Choroid plexus epithelial cell (primary cell): Measurements from ENCODE around the gene PADI2.

ENCODE experiments used
- DNase-seq: peaks from one replicate; pipeline ENCODE4 v3.0.0-alpha.2; 2010; ENCODE audit warnings: low read depth
- H3K4me3 ChIP-seq: 2 replicates; pipeline ENCODE4 v1.5.1; 2011; ENCODE audit warnings: low read depth, mild to moderate bottlenecking, control low read depth, low read length, moderate library complexity
- TF ChIP-seq, protein P1 (sequence below): conservative IDR thresholded peaks from 2 replicates; pipeline ENCODE4 v1.5.1; 2011; ENCODE audit warnings: low read depth, mild to moderate bottlenecking, control low read depth, inconsistent platforms, low read length, moderate library complexity

The PADI2 gene

DNA sequence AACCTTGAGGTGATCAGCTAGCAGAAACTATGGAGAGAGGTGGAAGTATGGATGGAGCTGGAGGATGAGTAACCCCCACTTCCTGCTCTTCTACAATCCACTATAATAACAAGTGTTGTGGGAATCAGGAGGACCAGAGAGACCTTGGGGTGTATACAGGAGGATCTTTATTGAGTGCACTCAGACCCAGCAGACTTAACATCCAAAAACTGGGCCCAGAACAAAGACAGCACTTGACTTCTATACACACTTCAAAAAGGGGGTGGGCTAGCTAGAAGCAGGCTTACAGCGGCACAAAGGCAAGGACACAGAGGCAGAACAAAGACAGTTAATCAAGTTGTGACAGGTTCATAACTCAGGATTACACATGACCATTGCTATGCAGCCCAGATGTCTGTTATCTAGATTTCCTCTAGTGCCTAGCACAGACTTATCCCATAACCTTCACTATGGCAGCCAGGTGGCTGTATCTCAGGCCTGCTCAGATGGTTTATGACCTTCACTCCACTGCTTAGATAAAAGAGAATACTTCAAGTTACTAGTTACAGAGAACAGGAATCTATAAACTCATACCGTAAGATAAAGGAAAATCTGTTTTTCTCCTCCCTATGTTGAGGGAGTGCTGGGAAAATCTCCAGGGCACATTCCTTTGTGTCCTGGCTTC is 36.1 kb upstream of the PADI2 start:
- DNase-seq, result peak; percentile 8

DNA sequence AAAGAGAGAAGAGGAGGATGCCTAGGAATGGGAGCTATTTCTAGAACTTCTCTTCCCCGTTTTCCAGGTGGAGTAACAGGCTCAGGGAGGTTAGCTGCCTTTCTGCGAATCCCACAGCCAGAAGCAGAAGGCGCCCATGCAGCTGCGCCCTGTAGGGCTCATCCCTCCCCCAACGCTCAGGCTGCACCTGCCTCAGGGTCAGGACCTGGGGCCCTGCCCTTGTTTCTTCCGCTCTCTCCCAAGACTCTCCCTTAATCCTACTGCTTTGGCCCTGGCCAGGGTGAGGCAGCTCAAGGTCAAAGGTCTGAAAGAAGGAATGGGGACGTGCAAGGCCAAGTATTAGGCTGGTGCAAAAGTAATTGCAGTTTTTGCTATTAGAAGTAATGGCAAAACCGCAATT is 30.5 kb upstream of the PADI2 start:
- DNase-seq, result no peak
- TF ChIP-seq, protein P1, sequence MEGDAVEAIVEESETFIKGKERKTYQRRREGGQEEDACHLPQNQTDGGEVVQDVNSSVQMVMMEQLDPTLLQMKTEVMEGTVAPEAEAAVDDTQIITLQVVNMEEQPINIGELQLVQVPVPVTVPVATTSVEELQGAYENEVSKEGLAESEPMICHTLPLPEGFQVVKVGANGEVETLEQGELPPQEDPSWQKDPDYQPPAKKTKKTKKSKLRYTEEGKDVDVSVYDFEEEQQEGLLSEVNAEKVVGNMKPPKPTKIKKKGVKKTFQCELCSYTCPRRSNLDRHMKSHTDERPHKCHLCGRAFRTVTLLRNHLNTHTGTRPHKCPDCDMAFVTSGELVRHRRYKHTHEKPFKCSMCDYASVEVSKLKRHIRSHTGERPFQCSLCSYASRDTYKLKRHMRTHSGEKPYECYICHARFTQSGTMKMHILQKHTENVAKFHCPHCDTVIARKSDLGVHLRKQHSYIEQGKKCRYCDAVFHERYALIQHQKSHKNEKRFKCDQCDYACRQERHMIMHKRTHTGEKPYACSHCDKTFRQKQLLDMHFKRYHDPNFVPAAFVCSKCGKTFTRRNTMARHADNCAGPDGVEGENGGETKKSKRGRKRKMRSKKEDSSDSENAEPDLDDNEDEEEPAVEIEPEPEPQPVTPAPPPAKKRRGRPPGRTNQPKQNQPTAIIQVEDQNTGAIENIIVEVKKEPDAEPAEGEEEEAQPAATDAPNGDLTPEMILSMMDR, result no peak
- H3K4me3 ChIP-seq, result no peak overlapping the region

More for the DNA sequence above, 36.1 kb upstream of the PADI2 start:
- TF ChIP-seq, protein P1, result no peak
- H3K4me3 ChIP-seq, result no peak overlapping the region

DNA sequence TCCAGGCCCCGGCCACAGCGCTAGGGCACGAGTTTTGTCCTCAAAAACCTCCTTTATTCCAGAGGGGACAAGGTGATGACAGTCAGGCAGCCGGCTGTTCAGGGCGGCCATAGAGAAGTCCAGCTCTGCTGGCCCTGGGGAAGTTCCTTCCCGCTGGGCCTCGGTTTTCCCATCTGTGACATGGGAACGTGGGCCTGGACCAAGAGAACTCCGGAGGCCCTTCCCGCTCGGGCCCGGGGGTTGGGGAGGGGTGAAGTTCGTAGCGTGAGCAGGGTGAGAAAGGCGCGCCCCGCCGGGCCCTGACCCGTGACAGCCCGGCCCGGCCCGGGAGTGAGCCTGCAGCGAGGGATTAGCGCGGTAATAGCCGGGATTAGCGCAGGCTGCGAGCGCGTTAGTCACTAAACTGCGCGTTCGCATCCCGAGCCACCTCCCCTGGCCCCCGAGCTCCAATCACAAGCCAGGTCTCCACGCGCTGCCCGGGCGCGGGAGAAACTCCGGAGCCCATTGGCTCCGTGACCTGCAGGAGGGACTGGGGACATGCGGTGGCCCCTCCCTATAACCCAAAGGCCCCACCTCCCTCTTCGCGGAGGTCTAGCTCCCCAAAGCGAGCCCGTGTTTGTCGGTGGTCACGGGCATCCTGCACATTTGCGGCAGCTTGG is 29.8 kb upstream of the PADI2 start:
- no peak overlapping the region for H3K4me3 ChIP-seq
- TF ChIP-seq, protein P1, result no peak
- no peak for DNase-seq

DNA sequence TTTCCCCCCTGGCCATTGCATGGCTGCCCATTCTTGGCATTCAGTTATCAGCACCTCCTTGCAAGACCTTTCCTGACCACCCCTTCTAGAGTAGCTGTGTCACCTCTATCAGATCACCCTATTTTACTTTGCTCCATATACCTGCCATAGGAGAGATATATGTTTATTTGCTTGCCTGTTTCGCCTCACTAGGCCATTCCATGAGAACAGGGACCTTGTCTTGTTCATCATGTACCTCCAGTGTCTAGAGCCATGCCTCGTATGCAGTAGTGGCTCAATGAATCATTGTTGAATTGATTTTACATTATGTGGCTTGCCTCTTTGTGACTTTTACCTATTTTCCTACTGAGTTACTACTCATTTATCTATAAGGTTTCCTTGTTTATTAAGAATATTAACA is 26.4 kb upstream of the PADI2 start:
- TF ChIP-seq, protein P1, result no peak
- DNase-seq, result no peak
- no peak overlapping the region for H3K4me3 ChIP-seq

DNA sequence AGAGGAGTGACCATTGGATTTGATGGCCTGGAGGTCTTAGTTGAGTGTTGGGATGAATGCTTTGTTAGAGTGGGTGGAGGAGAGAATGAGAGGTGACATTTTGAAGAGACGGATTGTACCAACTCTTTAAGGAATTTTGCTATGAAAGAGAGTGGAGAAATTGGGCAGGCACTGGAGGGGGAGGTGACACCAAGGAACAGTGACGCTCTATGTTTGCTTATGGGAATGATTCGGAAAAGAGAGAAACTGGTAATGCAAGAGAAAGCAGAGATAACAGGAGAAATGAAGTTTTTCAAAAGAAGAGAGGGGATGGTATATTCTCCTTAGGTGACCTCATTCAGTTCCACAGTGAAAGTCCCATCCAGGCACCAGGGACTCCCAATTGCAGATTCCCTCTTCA is 24.5 kb upstream of the PADI2 start:
- DNase-seq, result no peak
- H3K4me3 ChIP-seq, result no peak overlapping the region
- TF ChIP-seq, protein P1, result no peak

DNA sequence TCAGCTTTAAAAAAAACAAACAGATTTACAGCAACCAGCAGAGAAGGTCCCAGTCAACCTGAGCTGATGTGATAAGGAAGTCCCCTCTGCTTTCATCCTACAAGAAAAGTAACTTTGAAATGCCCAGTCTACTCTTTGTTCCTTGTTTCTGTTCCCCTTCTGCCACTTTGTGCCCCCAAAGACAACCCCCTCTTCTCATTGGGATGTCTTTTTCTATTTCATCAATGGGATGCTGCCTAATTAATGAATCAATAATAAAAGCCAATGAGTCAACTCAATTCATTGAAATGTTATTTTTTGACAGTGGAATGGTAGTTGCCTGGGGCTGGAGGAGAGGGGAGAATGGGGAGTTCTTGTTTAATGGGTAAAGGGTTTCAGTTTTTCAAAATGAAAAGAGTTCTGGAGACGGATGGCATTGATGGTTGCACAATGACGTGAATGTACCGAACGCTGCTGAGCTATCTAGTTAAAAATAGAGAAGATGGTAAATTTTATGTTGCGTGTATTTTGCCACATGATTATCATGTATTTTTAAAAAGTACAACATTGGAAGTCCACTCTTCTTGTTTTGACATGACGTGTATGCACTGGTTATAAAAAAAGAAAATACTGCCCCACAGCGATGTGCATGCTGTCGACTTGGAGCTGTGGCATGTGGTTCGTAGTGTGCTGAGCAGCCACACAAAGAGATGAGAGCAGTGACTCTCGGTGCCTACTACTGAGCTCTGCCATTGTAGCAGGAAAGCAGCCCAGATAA is 22.4 kb upstream of the PADI2 start:
- H3K4me3 ChIP-seq, result no peak overlapping the region
- DNase-seq, result no peak
- TF ChIP-seq, protein P1, result no peak
